ENCODE results near the gene SNX2.

DNA sequence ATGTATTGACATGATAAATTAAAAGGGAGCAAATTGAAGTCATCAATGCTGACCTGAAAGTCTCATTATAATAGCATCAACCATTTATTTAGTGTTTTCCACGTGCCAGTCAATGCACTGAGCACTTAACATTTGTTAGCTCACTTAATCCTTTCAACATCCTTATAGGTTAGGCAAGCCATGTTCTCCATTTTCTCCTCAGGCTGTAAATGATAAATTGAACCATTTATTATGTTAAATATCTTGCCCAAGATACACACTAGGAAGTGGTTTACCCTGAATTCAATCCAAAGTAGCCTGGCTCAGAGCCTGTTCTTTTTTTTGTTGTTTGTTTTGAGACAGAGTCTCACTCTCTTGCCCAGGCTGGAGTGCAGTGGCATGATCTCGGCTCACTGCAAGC, 25.0 kb upstream of the SNX2 start:
- TF ChIP-seq POLR2A (IDR thresholded peaks at IDR 0.05), result no peak
- TF ChIP-seq POLR2AphosphoS5 (IDR thresholded peaks at IDR 0.05), result no peak
- TF ChIP-seq, protein P1, sequence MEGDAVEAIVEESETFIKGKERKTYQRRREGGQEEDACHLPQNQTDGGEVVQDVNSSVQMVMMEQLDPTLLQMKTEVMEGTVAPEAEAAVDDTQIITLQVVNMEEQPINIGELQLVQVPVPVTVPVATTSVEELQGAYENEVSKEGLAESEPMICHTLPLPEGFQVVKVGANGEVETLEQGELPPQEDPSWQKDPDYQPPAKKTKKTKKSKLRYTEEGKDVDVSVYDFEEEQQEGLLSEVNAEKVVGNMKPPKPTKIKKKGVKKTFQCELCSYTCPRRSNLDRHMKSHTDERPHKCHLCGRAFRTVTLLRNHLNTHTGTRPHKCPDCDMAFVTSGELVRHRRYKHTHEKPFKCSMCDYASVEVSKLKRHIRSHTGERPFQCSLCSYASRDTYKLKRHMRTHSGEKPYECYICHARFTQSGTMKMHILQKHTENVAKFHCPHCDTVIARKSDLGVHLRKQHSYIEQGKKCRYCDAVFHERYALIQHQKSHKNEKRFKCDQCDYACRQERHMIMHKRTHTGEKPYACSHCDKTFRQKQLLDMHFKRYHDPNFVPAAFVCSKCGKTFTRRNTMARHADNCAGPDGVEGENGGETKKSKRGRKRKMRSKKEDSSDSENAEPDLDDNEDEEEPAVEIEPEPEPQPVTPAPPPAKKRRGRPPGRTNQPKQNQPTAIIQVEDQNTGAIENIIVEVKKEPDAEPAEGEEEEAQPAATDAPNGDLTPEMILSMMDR (IDR thresholded peaks at IDR 0.05), result no peak
